Activated CD4-positive, alpha-beta T cell treated with anti-CD3 and anti-CD28 coated beads, Interleukin-2, amount 50 U/mL, for 1 hour (primary cell): Measurements from ENCODE around the gene NUCB1.
"Not testable (repeated sequence)": the region's sequence is repeated elsewhere in the genome, so short reads cannot be mapped to it uniquely, and the experiment has no call there.

Experiments
- DNase-seq: peaks from one replicate; pipeline ENCODE4 v3.0.0-alpha.2; 2020

The NUCB1 gene

GRCh38 chr19:48899781-48900476 is at the start of gene NUCB1:
Gene NUCB1, plus strand, starts transcription at chr19:48900312. Its CDS starts 485 bp downstream, at chr19:48900797.
- peak; percentile 99 for DNase-seq

GRCh38 chr19:48852292-48852691 is 47.8 kb upstream of the NUCB1 start:
- no peak for DNase-seq

GRCh38 chr19:48853483-48853882 is 46.6 kb upstream of the NUCB1 start:
- no peak for DNase-seq

- DNase-seq, result no peak
These were observed 46.0 kb upstream of the NUCB1 start for GRCh38 chr19:48854103-48854502.

GRCh38 chr19:48856921-48857320 is 43.2 kb upstream of the NUCB1 start:
- no peak for DNase-seq

GRCh38 chr19:48858984-48859710 is 41.0 kb upstream of the NUCB1 start:
- DNase-seq, result peak; percentile 74

GRCh38 chr19:48859711-48860572 is 40.2 kb upstream of the NUCB1 start:
- no peak for DNase-seq

- no peak for DNase-seq
These were observed 38.8 kb upstream of the NUCB1 start for GRCh38 chr19:48861313-48861712.

- no peak for DNase-seq
These were observed 37.3 kb upstream of the NUCB1 start for GRCh38 chr19:48862827-48863226.

- no peak for DNase-seq
These were observed 33.4 kb upstream of the NUCB1 start for GRCh38 chr19:48866692-48867091.

GRCh38 chr19:48867123-48867745 is 32.9 kb upstream of the NUCB1 start:
- no peak for DNase-seq

- no peak for DNase-seq
These were observed 32.4 kb upstream of the NUCB1 start for GRCh38 chr19:48867746-48868113.

- no peak for DNase-seq
These were observed 31.8 kb upstream of the NUCB1 start, which contains the start of gene PLEKHA4 for GRCh38 chr19:48868114-48868886. Gene PLEKHA4, minus strand, starts transcription at chr19:48868617. Its CDS starts 997 bp downstream, at chr19:48867620.

GRCh38 chr19:48870048-48870447 is 30.1 kb upstream of the NUCB1 start:
- no peak for DNase-seq

GRCh38 chr19:48871471-48872181 is 28.5 kb upstream of the NUCB1 start:
- DNase-seq, result not testable (repeated sequence)

GRCh38 chr19:48872182-48872883 is 27.8 kb upstream of the NUCB1 start, which contains the start of gene PPP1R15A:
Gene PPP1R15A, plus strand, starts transcription at chr19:48872421. Its CDS starts 813 bp downstream, at chr19:48873234.
- peak; percentile 99 for DNase-seq

GRCh38 chr19:48872884-48873475 is 27.1 kb upstream of the NUCB1 start:
- DNase-seq, result peak; percentile 73

- no peak for DNase-seq
These were observed 26.4 kb upstream of the NUCB1 start for GRCh38 chr19:48873476-48874302.
